Hepatocyte (in vitro differentiated cells): ENCODE results near the gene SETD3. TPM values are rescaled to one million over a fixed set of nuclear protein-coding genes. Genes with fewer than 3 reads are reported as not detected.

Source experiments
- DNase-seq: peaks from one replicate; pipeline ENCODE4 v3.0.0-alpha.2; 2016; ENCODE audit warnings: low spot score
- H2AFZ ChIP-seq: fragments of 200-600 bp; sonication (generic); 2 replicates; pipeline ENCODE4 v1.6.0; 2016; ENCODE audit warnings: antibody characterized with exemption, mild to moderate bottlenecking
- H3K27ac ChIP-seq: fragments of 200-600 bp; sonication (generic); 2 replicates; pipeline ENCODE4 v1.5.1; 2016; ENCODE audit warnings: mild to moderate bottlenecking
- H3K27me3 ChIP-seq: fragments of 200-600 bp; sonication (generic); 2 replicates; pipeline ENCODE4 v1.6.1; 2016
- H3K36me3 ChIP-seq: fragments of 200-600 bp; sonication (generic); replicated peaks from 2 replicates; pipeline ENCODE4 v1.5.1; 2016; ENCODE audit warnings: low read depth; ENCODE audit not compliant: insufficient read depth
- H3K4me1 ChIP-seq: fragments of 200-600 bp; sonication (generic); 2 replicates; pipeline ENCODE4 v1.5.1; 2016; ENCODE audit warnings: mild to moderate bottlenecking, moderate library complexity; ENCODE audit not compliant: insufficient read depth
- H3K4me2 ChIP-seq: fragments of 200-600 bp; sonication (generic); 2 replicates; pipeline ENCODE4 v1.6.0; 2016
- H3K4me3 ChIP-seq: fragments of 200-600 bp; sonication (generic); 2 replicates; pipeline ENCODE4 v1.5.1; 2016; ENCODE audit warnings: mild to moderate bottlenecking
- H3K79me2 ChIP-seq: fragments of 200-600 bp; sonication (generic); 2 replicates; pipeline ENCODE4 v1.6.0; 2017; ENCODE audit warnings: mild to moderate bottlenecking
- H3K9me2 ChIP-seq: fragments of 200-600 bp; sonication (generic); replicated peaks from 2 replicates; pipeline ENCODE4 v1.6.0; 2017; ENCODE audit warnings: mild to moderate bottlenecking; ENCODE audit not compliant: insufficient read depth
- H3K9me3 ChIP-seq: fragments of 200-600 bp; sonication (generic); 2 replicates; pipeline ENCODE4 v1.5.1; 2016; ENCODE audit warnings: low read depth, mild to moderate bottlenecking
- H4K20me1 ChIP-seq: fragments of 200-600 bp; sonication (generic); 2 replicates; pipeline ENCODE4 v1.6.0; 2016; ENCODE audit warnings: mild to moderate bottlenecking; ENCODE audit not compliant: insufficient read depth, poor library complexity, severe bottlenecking
- EZH2 ChIP-seq: fragments of 200-600 bp; sonication (generic); IDR thresholded peaks from 2 replicates; pipeline ENCODE4 v1.6.1; 2016; ENCODE audit warnings: antibody characterized with exemption, mild to moderate bottlenecking, borderline replicate concordance
- EZH2phosphoT487 ChIP-seq: fragments of 200-600 bp; sonication (generic); IDR thresholded peaks from one replicate; pipeline ENCODE4 v1.6.1; 2018; ENCODE audit warnings: antibody characterized with exemption, mild to moderate bottlenecking, low read depth, moderate library complexity; ENCODE audit not compliant: unreplicated experiment, severe bottlenecking
- WGBS: methylation state at CpG from one replicate; pipeline ENCODE4 v1.1.6; 2016; ENCODE audit warnings: low lambda C conversion rate; ENCODE audit errors: missing lambda C conversion rate; 5-methylcytosine and 5-hydroxymethylcytosine counted together
- polyA plus RNA-seq: library from polyadenylated mRNA; unstranded; fragments of >200 nt; fragmentation: Nextera tagmentation; extraction: Ambion mirVana; gene quantifications from 2 replicates; pipeline ENCODE4 v1.2.1, GENCODE V29; 2016
- total RNA-seq: library from RNA; depleted of rRNA; stranded (reverse); fragments of >200 nt; gene quantifications from 2 replicates; pipeline ENCODE4 v1.2.3, GENCODE V29; 2014
- TF ChIP-seq, protein P1 (sequence below): fragments of 200-600 bp; sonication (generic); IDR thresholded peaks from 2 replicates; pipeline ENCODE4 v1.5.1; 2016; ENCODE audit warnings: antibody characterized with exemption, mild to moderate bottlenecking; ENCODE audit not compliant: poor library complexity

Gene SETD3
- total and polyA plus RNA-seq, 2 experiments from 2014 or later, result 43.6 to 60.2 TPM

DNA sequence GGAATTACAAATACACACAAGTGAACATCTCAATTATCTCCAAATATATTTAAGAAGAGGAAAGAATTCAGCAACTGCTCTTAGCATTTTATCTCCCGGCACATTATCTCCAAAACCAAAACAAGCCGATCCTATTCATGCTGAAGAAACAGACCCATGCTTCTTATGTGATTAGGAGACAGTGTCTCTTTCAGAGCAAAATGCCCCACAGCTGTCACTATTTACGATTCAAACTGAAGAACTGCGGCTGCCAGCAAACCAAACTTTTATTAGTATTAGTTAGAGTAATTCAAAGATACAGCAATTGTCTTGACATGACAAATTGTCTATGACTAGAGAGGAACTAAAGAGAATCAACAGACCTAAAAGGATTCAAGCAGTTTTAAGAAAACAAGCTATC lies 79.4 kb downstream of the SETD3 start:
- H4K20me1 ChIP-seq, result no peaks in the 10 kb centered on the region
- no peaks in the 10 kb centered on the region for H3K36me3 ChIP-seq
- H2AFZ ChIP-seq, result no peak overlapping the region
- H3K4me1 ChIP-seq, result peaks cover 8% of the 10 kb centered on the region
- WGBS, result 49% methylated on average over 4 of the region's 4 CpGs
- H3K79me2 ChIP-seq, result no peaks in the 10 kb centered on the region
- TF ChIP-seq, protein P1, sequence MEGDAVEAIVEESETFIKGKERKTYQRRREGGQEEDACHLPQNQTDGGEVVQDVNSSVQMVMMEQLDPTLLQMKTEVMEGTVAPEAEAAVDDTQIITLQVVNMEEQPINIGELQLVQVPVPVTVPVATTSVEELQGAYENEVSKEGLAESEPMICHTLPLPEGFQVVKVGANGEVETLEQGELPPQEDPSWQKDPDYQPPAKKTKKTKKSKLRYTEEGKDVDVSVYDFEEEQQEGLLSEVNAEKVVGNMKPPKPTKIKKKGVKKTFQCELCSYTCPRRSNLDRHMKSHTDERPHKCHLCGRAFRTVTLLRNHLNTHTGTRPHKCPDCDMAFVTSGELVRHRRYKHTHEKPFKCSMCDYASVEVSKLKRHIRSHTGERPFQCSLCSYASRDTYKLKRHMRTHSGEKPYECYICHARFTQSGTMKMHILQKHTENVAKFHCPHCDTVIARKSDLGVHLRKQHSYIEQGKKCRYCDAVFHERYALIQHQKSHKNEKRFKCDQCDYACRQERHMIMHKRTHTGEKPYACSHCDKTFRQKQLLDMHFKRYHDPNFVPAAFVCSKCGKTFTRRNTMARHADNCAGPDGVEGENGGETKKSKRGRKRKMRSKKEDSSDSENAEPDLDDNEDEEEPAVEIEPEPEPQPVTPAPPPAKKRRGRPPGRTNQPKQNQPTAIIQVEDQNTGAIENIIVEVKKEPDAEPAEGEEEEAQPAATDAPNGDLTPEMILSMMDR, result no peak
- TF ChIP-seq EZH2phosphoT487 (no peak), EZH2 (no peak)
- H3K4me3 ChIP-seq, result no peak overlapping the region
- no peak overlapping the region for H3K27ac ChIP-seq
- H3K4me2 ChIP-seq, result no peak overlapping the region
- H3K27me3 ChIP-seq, result no peaks in the 10 kb centered on the region
- DNase-seq, result no peak
- H3K9me3 ChIP-seq, result no peaks in the 10 kb centered on the region
- H3K9me2 ChIP-seq, result no peaks in the 10 kb centered on the region

DNA sequence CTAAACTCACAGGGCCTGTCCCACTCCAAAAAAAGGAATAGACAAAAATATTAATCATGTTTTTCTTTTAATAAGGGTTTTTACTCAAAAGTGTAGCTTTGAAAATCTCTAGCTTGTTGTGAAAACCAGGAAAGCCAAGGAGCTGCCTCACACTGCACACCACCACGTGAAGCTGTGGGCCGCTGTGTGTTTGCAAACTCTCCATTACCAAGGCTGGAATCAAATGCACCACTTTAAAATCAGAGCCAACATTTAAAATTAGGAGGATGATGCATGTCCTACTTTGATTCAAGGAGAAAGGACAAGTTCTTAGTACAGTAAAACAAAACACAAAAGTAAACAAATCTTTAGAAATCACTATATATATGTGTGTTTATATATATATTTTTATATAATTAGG lies 83.0 kb downstream of the SETD3 start:
- Histone ChIP-seq H3K27ac (no peak overlapping the region), H3K79me2 (no peaks in the 10 kb centered on the region), H3K27me3 (no peaks in the 10 kb centered on the region), H3K4me1 (peaks cover 8% of the 10 kb centered on the region), H2AFZ (no peak overlapping the region), H3K4me3 (no peak overlapping the region), H3K4me2 (no peak overlapping the region), H3K9me3 (no peaks in the 10 kb centered on the region), H3K9me2 (no peaks in the 10 kb centered on the region), H4K20me1 (no peaks in the 10 kb centered on the region), H3K36me3 (no peaks in the 10 kb centered on the region)
- TF ChIP-seq, protein P1, result no peak
- no peak for TF ChIP-seq EZH2phosphoT487
- TF ChIP-seq EZH2, result no peak
- 95% methylated on average over 2 of the region's 2 CpGs for WGBS
- DNase-seq, result no peak

DNA sequence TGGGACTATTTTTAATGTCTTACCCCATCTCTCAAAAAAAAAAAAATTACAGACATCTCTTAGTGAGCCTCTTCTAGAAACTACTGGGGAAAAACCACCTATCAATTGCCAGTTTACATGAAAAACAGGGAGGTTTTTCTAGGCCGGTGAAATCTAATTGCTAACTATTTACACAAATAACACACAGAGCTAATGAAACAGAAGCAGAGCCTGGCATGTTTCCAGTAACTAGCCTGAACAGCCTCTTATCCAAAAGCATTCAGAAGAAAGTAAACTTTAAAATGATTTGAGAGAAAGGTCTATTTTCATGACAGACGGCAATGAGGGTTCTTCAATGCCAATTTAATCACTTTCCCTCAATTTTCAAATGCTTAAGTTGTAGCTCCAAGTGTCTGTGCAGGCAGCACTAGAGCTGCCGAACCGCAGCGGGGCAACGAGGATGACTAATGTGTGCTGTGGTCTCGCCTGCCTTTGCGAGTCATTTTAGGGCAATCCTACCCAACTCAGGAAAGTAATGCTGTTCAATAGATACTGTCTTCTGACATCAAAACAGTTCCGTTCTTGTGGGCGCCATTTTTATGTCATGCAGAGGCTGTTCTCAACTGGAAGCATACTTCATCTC lies 84.6 kb downstream of the SETD3 start:
- Histone ChIP-seq H3K79me2 (no peaks in the 10 kb centered on the region), H3K27ac (no peak overlapping the region), H3K4me3 (no peak overlapping the region), H3K4me2 (no peak overlapping the region), H3K27me3 (no peaks in the 10 kb centered on the region), H3K36me3 (no peaks in the 10 kb centered on the region), H3K9me2 (no peaks in the 10 kb centered on the region), H3K9me3 (no peaks in the 10 kb centered on the region), H2AFZ (no peak overlapping the region), H4K20me1 (no peaks in the 10 kb centered on the region), H3K4me1 (no peaks in the 10 kb centered on the region)
- TF ChIP-seq, protein P1, result no peak
- no peak for TF ChIP-seq EZH2
- no peak for TF ChIP-seq EZH2phosphoT487
- no peak for DNase-seq
- 73% methylated on average over 10 of the region's 10 CpGs for WGBS
